Stimulated activated CD4-positive, alpha-beta T cell treated with anti-CD3 and anti-CD28 coated beads, Interleukin-12 subunit alpha, Interleukin-12 subunit beta, amount 100 ng/mL, for 24 hours (primary cell): ENCODE results near the gene NRGN.
"Not testable (repeated sequence)": the region's sequence is repeated elsewhere in the genome, so short reads cannot be mapped to it uniquely, and the experiment has no call there.

Source experiments
- DNase-seq, 2 experiments: peaks; one replicate each; pipeline ENCODE4 v3.0.0-alpha.2; 2020; ENCODE audit warnings: low read depth in 2 of 2

The NRGN gene

DNA sequence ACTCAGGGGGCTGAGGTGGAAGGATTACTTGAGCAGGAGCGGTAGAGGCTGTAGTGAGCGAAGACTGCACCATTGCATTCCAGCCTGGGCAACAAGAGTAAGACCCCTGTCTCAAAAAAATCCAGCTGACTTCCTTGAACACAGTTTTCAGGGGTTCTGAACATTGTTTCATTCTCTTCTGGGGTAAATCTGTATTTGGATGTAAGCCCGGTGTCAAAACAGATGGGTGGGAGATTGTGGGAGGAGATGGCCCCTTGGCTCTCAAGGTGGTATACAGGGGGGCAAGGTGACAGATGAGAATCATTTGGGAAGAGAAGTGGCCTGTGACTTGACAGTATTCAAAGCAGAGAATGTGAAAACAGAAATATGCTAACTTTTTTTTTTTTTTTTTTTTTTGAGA is 17.6 kb downstream of the NRGN start:
- DNase-seq: no peak

DNA sequence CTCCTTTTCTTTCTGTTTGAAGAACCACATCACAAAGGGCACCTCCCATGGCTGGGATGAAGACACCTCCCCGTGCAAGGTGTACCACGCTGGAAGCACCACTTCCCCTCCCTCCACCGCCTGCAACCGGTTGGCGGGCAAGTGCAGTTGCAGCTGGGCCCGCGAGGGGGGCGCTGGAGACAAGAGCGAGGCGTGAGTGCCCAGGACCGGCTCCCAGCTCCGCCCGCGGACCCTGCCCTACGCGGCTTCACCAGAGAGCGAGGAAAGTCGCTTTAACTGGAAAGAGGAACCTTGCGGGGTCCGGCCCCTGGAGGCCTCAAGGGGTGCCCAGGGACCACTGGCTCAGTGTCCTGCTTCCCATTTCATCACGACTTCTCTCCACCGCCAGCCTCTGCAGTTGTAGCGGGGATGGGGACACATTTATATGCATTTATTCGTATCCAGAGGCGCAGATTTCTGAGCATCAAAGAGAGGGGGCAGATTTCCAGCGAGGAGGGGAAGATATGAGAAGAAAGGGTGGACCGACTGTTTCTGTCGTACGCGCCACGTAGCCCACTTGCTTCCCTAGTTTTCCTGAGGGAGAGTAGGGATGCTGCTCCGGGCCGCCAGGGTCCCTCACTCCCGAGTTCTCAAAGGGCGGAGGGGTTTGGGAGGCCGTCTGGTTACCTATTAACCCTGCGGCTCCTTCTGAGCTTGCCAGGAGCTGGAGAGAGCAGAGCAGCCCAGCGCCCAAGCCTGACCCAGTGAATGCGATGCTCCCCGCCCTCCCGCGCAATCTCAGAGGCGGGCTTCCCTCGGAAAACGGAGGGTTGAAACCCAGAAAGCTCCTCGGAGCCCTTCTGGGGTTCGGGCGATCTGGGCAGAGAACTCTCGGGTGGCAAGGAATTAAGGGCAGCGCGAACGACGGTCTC is 18.9 kb downstream of the NRGN start:
- peak in 1 of 2 experiments; percentile 62 for DNase-seq

DNA sequence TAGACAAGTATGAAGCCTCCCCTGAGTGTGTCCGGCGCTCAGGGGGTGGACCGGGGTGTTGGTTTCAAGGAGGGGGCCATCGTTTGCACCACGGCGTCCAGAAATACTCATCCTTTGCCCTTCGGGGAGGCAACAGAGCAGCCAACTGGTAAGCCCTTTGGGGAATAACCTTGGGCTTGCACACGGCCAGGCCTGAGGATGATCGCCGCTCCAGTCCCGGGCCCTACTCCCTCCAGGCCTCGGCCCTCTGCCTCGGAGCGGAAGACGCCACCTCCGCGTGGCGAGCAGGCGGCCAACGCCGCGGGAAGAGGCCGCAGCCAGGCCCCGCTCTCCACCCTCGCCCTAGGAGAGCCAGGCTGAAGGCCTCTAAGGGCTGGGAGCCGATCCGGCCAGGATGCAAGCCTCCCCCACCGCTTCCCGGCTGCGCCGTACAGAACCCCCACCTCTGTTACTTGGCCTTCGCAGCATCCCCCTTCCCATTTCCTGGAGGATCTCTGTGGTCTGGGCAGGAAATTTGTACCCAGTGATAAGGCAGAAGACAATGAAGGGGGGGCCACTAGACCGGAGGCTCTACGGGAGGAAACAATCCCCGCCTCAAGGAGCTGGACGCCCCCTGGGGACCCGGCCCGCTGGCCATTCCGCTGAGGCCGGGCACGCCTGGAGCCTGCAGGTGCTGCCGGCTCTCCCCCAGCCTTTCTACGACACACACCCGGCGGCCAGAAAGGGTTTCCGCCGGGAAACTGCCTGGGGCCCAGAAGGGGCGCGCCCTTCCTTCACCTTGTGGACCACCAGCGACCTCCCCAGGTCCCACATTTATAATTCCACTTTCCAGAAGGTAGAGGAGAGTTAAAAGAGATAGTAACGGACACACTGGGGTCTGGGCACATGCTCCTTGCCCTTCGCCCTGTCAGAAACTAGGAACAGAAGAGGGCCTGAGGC is 19.8 kb downstream of the NRGN start:
- DNase-seq: no peak

DNA sequence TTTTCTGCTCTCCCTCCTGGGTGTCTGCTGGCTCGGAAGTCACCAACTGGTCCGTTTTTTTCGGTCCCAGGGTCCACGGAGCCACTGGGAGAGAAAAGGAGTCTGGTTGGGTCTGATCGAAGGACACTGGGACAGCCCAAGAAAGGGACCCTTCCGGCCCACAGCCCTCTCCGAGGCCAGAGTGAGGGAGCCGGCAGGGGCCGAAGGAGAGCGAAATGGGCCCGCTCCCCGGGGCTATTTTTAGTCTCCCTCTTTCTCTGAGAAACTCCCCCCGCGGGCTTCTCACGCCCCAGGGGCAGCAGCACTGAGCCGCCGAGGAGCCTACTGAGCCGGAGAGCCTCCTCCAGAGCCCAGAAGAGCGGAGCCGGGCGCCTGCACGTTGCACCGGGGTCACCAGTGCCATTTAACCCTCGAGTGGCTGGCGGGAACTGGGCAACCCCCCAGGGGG is 20.5 kb downstream of the NRGN start:
- DNase-seq: no peak

DNA sequence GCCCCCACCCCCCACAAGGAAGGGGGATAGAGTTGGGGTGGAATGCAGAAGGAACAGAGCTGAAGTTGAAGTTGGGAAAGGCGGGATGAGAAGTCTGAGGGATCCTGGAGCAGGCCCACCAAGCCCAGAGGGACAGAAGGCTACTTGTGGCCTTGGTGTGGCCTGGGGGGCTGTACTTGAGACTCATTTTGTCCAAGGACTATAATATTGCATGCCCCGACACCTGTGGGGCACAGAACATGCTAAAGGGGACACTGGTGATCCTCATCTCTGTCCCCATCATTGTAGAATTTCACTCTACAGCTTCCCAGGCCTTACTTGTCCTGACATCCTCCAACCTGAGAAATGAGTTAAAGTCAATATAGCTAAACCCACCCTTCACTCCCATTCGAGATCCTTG is 21.1 kb downstream of the NRGN start:
- DNase-seq: no peak

DNA sequence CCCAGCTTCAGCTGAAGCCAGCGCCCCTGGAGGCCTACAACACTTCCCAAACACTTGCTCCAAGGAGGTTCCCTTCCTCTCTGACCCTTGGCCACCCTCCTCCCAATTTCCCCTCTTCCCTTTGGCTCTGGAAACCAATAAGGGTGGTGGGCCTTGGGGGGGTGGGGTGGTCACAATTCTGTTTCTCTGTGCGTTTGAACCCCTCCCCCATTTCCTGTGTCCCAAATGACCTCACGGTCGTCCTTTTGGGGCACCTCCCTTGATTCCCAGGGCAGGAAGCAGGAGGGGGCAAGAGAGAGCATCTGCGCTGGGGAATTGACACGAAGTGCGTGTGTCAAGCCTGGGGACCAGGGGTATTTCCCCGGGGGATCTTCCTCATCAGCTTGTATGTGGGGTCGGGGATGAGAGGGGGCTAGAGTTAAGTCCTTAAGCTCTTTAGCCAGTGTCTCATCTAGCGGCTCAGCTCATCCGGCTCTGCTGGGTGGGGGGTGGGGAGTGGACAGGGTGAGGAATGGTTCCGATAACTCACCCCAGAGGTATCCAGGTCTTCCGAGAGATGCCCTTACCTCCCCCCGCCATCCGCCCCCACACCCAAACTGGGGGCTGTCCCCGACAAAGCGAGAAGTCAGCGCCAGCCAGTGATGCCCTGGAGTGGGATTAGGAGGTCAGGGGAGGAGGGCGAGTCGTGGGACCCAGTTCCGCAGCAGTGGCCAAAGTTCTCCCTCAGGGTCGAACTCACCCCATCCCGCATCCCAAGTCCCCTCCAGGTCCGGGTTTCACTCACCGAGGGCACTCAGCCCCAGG is 21.8 kb downstream of the NRGN start:
- no peak for DNase-seq

DNA sequence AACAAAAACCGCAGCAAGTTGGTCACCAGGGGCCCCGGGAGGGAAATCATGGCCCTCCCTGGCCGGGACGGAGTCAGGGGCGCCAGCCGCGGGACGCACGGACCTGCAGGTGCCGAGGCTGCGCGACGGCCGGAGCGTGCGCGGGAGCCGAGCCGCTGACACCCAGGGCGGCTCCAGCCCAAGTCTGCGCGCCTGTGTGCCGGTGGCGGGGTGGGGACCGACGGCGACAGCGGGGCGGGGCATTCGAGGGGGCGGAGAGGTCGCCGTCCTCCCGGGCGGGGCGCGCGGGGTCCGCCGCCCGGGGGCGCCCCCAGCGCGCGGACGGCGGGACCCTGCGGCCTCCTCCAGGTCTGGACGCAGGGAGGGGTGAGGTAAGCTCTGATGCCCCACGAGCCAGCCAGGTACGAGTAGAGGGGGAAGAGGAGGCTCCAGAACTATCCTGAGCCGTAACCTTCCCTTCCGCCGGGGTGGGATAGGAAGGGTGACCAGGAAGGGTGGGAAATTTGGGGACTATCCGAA is 22.4 kb downstream of the NRGN start, which contains the start of gene ESAM:
TSS of gene ESAM (minus strand) at position 186 of the 519 bp plus-strand sequence. CDS start at position 50, 136 bp downstream.
- peak in 1 of 2 experiments; percentile 65 for DNase-seq

DNA sequence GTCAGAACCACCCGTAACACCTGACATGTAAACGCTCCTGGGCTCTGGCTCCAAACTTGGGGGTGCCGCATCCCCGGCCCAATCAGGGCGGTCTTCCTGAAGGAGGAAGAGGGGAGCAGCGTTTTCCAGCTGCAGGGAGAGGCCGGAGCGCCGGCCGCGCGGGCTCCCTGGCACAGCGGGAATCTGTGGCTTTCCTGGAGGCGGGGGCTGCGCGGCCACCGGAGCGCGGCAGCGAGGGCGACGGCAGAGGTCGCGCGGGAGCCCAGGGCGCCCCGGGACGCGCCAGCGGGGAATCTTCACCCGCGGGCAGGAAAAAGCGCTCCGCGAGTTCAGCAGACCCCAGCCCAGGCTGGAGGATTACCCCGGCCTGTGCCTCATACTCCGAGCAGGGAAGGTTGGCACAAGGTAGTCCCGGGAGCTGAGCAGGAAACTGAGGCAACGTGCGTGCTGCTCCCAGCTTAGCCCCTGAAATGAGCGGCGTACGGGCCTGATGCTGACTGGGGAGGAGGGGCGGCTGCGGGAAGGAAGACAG is 22.9 kb downstream of the NRGN start:
- no peak for DNase-seq

DNA sequence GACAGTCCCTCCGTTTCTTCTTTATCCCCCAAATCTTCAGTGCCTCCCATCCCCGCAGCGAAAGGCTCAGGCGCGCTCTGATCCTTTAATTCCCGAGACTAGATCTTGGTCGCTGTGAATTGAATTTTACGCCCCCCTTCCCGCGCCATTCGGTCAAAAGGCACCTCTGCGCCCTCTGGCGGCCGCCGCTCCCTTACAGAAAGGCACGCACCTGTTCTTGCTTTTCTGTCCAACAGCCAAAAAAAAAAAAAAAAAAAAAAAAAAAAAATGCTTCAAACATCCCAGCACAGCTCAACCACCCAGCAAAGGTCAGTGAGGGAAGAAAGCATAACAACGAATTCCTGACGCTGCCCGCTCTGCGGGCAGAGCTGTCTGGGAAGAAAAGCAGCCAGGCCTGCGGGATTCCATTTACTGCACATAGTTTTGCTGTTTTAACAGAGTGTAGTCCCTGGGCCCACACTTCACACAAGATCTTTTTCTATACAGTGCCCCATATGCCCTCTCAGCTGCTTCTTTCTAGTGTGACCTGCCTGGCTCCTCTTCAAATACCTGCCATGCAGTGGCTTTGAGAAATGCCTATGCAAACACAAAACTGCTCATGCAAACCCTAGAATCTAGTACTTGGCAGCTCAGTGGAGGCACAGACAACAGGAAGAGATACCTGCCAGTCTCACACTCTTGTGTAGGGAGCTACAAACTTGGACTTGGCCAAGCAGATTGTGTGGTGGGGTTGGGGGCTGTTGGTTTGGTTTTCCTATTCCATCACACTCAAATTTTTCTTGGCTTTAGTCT is 23.6 kb downstream of the NRGN start:
- DNase-seq: peak in 1 of 2 experiments; percentile 83

DNA sequence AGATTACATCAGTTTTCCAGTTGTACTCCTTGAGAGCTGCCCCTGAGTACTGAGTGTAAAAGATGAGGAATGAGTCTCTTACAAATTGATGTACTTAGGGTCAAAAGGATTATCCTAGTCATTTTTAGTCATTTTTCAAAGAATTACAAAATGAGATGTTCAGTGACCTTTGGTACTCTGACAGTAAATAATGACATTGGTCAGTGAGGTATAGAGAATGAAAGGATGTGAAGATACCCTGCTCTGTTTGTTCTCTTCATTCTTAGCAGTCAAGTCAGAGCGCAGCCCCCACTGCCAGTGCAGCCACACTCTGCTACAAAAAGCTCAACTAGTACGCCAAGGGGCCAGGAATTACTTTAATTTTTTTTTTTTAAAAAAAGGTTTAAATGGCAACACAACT is 26.4 kb downstream of the NRGN start:
- no peak for DNase-seq

DNA sequence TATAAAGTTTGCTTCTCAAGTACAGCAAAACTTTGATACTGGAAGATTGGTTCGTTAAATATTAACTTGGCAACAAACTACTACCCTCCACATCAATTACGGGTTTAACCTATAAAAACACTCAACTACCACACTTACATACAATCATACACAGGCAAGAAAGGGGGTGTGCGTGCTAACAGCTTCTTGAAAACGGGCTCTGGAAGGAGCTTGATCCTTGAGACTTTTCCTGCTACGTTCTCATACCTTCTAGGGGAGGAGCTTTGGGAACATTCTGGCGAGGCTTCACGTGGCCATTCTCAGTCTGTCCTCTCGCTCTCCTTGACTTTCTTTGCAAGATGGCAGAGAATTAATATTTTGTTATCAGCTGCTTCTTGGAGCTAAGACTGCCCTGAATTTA is 29.2 kb downstream of the NRGN start:
- DNase-seq: no peak

DNA sequence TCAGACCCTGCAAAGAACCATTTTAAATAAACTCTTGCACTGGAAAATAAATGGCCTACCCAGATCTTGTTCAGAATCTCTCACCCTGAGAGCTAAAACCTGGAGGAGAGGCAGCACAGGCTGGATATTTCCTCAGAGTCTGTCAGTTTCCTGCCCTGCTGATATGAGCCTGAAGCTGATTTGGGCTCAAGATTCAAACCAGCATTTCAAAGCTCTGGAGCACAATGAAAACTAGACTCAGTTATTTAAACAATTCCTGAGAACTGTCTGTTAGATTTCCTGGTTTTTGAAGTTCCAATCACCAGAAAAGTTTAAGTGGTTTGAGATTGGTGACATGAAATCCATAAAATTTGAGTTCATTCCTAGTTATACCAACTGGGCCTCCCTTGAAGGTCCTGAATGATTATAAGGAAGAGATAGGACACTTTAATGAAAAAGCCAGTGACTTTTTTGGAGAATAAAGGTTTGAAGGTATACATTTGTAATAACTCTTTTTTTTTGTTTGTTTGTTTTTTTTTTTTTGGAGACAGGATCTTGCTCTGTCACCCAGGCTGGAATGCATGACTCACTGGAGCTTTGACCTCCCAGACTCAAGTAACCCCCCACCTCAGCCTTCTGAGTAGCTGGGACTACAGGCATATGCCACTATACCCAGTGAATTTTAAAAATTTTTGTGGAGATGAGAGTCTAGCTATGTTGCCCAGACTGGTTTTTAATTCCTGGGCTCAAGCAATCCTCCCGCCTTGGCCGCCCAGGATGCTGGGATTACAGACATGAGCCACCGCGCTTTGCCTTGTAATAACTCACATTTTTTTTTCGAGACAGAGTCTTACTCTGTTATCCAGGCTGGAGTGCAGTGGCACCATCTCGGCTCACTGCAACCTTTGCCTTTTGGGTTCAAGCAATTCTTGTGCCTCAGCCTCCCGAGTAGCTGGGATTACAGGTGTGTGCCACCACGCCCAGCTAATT is 30.3 kb downstream of the NRGN start:
- DNase-seq: no peak

DNA sequence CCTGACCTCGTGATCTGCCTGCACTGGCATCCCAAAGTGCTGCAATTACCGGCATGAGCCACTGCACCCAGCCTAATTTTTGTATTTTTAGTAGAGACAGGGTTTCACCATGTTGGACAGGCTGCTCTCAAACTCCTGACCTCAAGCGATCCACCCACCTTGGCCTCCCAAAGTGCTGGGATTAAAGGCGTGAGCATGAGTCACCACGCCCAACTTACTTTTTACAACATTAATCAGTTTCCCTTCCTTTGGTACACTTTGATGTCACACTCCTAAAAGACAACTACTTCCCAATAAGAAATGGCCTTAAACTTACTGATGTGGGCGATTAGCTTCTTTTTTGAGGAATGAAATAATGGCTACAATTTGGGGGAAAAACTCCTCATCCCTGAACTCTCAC is 31.2 kb downstream of the NRGN start:
- not testable (repeated sequence) for DNase-seq

DNA sequence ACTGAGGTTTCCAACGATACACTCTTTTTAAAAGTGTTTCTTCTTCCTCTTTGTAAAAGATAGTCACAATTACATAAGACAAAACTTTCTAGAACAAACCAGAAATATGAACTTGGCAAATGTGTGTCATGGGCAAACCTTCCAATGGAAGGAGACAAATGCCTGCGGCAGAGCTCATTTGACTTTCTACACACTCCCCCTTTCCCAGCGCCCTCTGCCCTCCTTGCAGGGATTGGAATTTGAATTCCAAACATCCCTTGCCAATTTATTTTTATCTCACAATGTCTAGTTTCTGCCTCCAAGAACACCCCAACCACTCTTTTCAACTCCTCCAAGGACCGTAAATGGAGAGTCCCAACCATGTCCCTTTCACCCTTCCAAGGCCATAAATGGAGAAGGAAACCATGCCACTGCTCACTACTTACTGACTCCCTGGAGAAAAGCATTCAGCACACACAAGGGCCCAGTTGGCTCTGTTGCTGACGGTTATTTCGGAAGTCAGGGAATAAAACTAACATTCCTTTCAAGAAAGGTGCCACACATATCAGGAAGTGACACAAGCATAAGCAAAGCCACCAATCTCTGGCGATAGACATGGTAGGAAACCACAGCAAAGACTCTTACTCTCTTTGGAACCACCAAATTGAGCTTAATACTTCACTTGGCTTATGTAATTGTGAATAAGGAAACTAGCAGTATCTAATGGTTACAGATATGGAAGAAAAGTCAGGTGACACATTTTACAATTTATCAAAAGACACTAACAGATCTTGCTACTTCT is 37.3 kb downstream of the NRGN start:
- DNase-seq: no peak

DNA sequence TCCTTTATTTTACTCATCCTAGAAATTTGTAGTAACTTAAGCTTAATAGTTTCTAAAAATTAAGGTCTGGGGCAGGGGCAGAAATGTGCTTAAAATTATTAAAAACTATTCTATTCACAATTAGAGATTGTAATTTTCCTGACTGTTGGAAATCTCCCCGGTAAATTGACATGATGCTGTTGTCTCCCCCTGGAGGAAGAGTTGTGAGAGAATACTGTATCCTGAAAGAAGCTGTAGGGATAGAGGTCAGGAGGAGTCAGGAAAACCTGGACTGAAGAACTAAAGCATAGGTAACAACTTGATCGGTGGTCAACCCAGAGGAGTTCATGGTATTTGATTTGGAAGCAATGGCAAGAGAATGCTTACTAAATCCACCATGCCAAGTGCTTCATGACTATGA is 38.5 kb downstream of the NRGN start:
- DNase-seq: no peak

DNA sequence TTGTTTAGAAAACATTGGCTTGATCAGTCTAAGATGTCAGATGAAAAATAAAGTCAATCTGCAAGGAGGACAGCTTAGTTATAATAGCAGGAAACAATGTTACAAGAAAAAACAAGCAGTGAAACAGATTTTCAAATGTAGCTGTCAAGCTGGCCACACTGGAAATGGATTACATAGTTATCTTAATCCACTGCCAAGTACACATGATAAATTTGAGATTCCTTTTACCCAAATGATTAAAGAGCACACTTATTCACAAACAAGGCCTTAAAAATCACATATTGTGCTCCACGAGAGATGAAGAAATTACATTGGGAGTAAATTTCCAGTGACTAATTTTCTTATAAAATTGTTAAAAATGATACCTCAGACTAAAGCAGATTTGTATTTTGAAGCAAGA is 39.8 kb downstream of the NRGN start:
- DNase-seq: no peak

DNA sequence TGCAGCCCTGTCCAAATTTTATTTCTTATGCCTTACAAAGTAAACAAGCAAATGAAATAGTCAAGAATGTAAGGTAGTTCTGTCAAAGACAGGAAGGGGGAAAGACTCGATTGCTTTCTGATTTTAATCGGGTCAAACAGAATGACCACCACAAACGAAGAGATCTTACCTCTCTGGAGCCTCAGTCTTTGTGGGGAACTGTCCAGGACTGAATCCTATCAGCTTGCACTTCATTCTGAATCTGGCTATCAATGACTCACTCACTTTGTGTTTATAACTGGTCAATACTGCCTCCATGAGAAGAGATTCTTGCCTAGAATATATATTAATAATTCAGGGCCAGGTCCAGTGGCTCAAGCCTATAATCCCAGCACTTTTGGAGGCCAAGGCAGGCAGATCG is 43.3 kb downstream of the NRGN start:
- no peak for DNase-seq

DNA sequence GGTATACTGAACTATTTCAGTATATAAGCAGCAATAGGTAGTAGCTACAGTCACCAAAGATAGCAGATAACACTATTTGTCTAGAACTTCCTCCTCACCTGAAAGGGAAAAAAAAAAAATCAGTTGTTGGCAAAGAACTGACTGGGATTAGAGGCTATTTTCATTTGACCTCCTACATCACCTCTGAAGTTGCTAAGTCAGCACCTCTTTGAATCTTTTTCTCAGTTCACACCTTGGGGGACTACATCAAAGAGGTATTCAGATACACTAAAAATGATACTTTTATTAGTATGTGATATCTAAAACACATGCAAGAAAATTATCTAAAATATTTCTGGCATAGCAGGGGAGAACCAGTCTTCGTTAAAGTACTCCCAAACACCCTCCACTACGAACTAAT is 44.3 kb downstream of the NRGN start:
- no peak for DNase-seq
